Left lung (tissue), 14 donors: Measurements from ENCODE around the gene IFNA13. TPM values are rescaled to one million over a fixed set of nuclear protein-coding genes. Genes with fewer than 3 reads are reported as not detected.

Experiments used
- ATAC-seq: fragments of 200-7000 bp; cut with Tn5 transposase; one replicate; pipeline ENCODE4 v1.9.1; 2020; ENCODE audit warnings: moderate library complexity
- DNase-seq, 4 donors: peaks; one replicate each; pipeline ENCODE4 v3.0.0-alpha.2; 2013 to 2020
- H3K27ac ChIP-seq, 2 donors: fragments of 200-600 bp; sonication (generic) in 1 of 2; one replicate each; pipeline versions ENCODE4 v1.5.0 to v1.8.0; 2020 to 2021
- H3K27me3 ChIP-seq, 2 donors: fragments of 200-600 bp; sonication (generic) in 1 of 2; one replicate each; pipeline versions ENCODE4 v1.5.0 to v1.8.0; 2020 to 2021
- H3K36me3 ChIP-seq, 2 donors: fragments of 200-600 bp; sonication (generic) in 1 of 2; one replicate each; pipeline versions ENCODE4 v1.5.0 to v1.8.0; 2020 to 2021
- H3K4me1 ChIP-seq, 2 donors: fragments of 200-600 bp; one replicate each; pipeline ENCODE4 v1.8.0; 2021
- H3K4me3 ChIP-seq, 2 donors: fragments of 200-600 bp; sonication (generic) in 1 of 2; one replicate each; pipeline versions ENCODE4 v1.5.0 to v1.8.0; 2020 to 2021; ENCODE audit warnings: mild to moderate bottlenecking in 1 of 2
- H3K9me3 ChIP-seq, 2 donors: fragments of 200-600 bp; sonication (generic) in 1 of 2; one replicate each; pipeline versions ENCODE4 v1.5.0 to v1.8.0; 2020 to 2021
- CTCF ChIP-seq, 2 donors: fragments of 200-600 bp; sonication (generic) in 1 of 2; IDR thresholded peaks; one replicate each; pipeline versions ENCODE4 v1.5.0 to v1.8.0; 2021; ENCODE audit warnings: antibody characterized with exemption in 2 of 2
- intact Hi-C, 2 donors: fragments of 100-400 bp; cut with DNase I; formaldehyde crosslinking; loops; one replicate each; pipeline versions ENCODE4 v1.11.2 to v1.14.2; 2022
- long read RNA-seq, 12 donors: library from polyadenylated mRNA in 2 of 12; unstranded in 2 of 12; transcript quantifications; one replicate each; pipeline ENCODE4 v2.0.0 and lab custom pipeline, GENCODE V29; 2019 to 2026
- polyA plus RNA-seq, 6 donors: library from polyadenylated mRNA; unstranded; fragments of 120-200 nt; gene quantifications; one replicate each; pipeline ENCODE4 v1.2.1, GENCODE V29; 2013; ENCODE audit not compliant: insufficient read length in 6 of 6
- total RNA-seq, 2 donors: library from RNA; stranded (reverse); fragmentation: NEBNext Ultra II Directional; extraction: Animal tissue kit (Norgen Biotek cat#: 25700); gene quantifications; one replicate each; pipeline ENCODE4 v1.2.1, GENCODE V29; 2021
- donor health status: DM: no; HTN: yes; CAD: no.
- donor health status: DM: no; HTN: no; CAD: no.

The IFNA13 gene
- total RNA-seq: not detected
- under 1 TPM in 1 of 6 donors, not detected in 5; 0.14 TPM for polyA plus RNA-seq
- long read RNA-seq, donor 1: 0 reads
- long read RNA-seq, donor 2: 0 reads
- long read RNA-seq, donor 3: 0 reads
- long read RNA-seq, donor 4: 0 reads
- long read RNA-seq, donor 5: 0 reads
- long read RNA-seq, donor 6: 0 reads
- long read RNA-seq, donor 7: 0 reads
- long read RNA-seq, donor 8: 0 reads
- long read RNA-seq, donor 9: 0 reads
- long read RNA-seq, donor 10: 0 reads
- long read RNA-seq, donor 11: 0 reads
- long read RNA-seq, donor 12: 0 reads

GRCh38 chr9:21367957-21368356 lies at the start of gene IFNA13:
Gene IFNA13 (minus strand): TSS chr9:21368057. CDS start chr9:21368010, 47 bp downstream.
- Histone ChIP-seq H3K9me3 (no peaks in the 10 kb centered on the region), H3K4me1 (no peaks in the 10 kb centered on the region), H3K36me3 (no peaks in the 10 kb centered on the region), H3K4me3 (no peak within 1 kb of the TSS), H3K27ac (no peak within 1 kb of the TSS), H3K27me3 (peaks cover 0 to 16% of the 10 kb centered on the region in 2 donors)
- ATAC-seq (no peak), DNase-seq (no peak)
- intact Hi-C loops: no loop called here
- TF ChIP-seq CTCF (IDR thresholded peaks at IDR 0.05): no peak

GRCh38 chr9:21415493-21416267 lies 47.8 kb upstream of the IFNA13 start:
- Histone ChIP-seq H3K4me3 (no peak overlapping the region), H3K27ac (no peak overlapping the region), H3K4me1 (no peaks in the 10 kb centered on the region), H3K27me3 (no peaks in the 10 kb centered on the region), H3K36me3 (no peaks in the 10 kb centered on the region), H3K9me3 (no peaks in the 10 kb centered on the region)
- TF ChIP-seq CTCF (IDR thresholded peaks at IDR 0.05): no peak
- intact Hi-C loops: no loop called here
- DNase-seq (no peak), ATAC-seq (no peak)

GRCh38 chr9:21414220-21414940 lies 46.5 kb upstream of the IFNA13 start:
- Histone ChIP-seq H3K9me3 (no peaks in the 10 kb centered on the region), H3K4me1 (no peaks in the 10 kb centered on the region), H3K27ac (no peak overlapping the region), H3K36me3 (no peaks in the 10 kb centered on the region), H3K27me3 (no peaks in the 10 kb centered on the region), H3K4me3 (no peak overlapping the region)
- intact Hi-C loops: no loop called here
- no peak for TF ChIP-seq CTCF (IDR thresholded peaks at IDR 0.05)
- ATAC-seq (no peak), DNase-seq (no peak)

- DNase-seq (no peak), ATAC-seq (peak; percentile 35)
- Histone ChIP-seq H3K27me3 (no peaks in the 10 kb centered on the region), H3K4me1 (no peaks in the 10 kb centered on the region), H3K36me3 (no peaks in the 10 kb centered on the region), H3K27ac (no peak overlapping the region), H3K9me3 (no peaks in the 10 kb centered on the region), H3K4me3 (no peak overlapping the region)
- intact Hi-C loops: no loop called here
- no peak for TF ChIP-seq CTCF (IDR thresholded peaks at IDR 0.05)
Measured at GRCh38 chr9:21413624-21414023, 45.8 kb upstream of the IFNA13 start.

- no peak for TF ChIP-seq CTCF (IDR thresholded peaks at IDR 0.05)
- no peak for DNase-seq
- intact Hi-C loops: no loop called here
- no peak overlapping the region for H3K4me3 ChIP-seq
- no peaks in the 10 kb centered on the region for H3K27me3 ChIP-seq
- no peak overlapping the region for H3K27ac ChIP-seq
- H3K36me3 ChIP-seq: no peaks in the 10 kb centered on the region
- no peak for ATAC-seq
- H3K9me3 ChIP-seq: no peaks in the 10 kb centered on the region
- H3K4me1 ChIP-seq: no peaks in the 10 kb centered on the region
Measured at GRCh38 chr9:21413151-21413550, 45.3 kb upstream of the IFNA13 start.
